ENCODE measurements around the gene SLC8A2.
A peak's percentile ranks its signal among the peaks of the same experiment; 100 is the strongest.

SLC8A2 gene

GRCh38 chr19:47405854-47406417, 65.8 kb downstream of the SLC8A2 start:
- Histone ChIP-seq H3K4me2 (no peak overlapping the region), H3K9ac (no peak overlapping the region), H3K9me3 (replicated peaks in 1 of 11) (no peaks in the 10 kb centered on the region), H3K27ac (no peak overlapping the region), H3K36me3 (no peaks in the 10 kb centered on the region), H3K4me3 (no peak overlapping the region), H3K4me1 (no peaks in the 10 kb centered on the region), H4K20me1 (peaks cover 0 to 23% (median 5%) of the 10 kb centered on the region in 11 experiments; a peak in 13 of 22 replicates), H3K27me3 (peaks cover 41 to 74% (median 64%) of the 10 kb centered on the region in 11 experiments)
- no peak for TF ChIP-seq Cebpa-rat (IDR thresholded peaks at IDR 0.05)

GRCh38 chr19:47405197-47405550, 66.5 kb downstream of the SLC8A2 start:
- Histone ChIP-seq H3K9ac (no peak overlapping the region), H3K27ac (no peak overlapping the region), H3K9me3 (replicated peaks in 1 of 11) (no peaks in the 10 kb centered on the region), H3K36me3 (no peaks in the 10 kb centered on the region), H3K4me1 (no peaks in the 10 kb centered on the region; a peak in 1 of 20 replicates), H3K27me3 (peaks cover 40 to 70% (median 64%) of the 10 kb centered on the region in 11 experiments), H3K4me2 (no peak overlapping the region), H4K20me1 (peaks cover 0 to 23% (median 5%) of the 10 kb centered on the region in 11 experiments; a peak in 11 of 22 replicates), H3K4me3 (no peak overlapping the region)
- TF ChIP-seq Cebpa-rat (IDR thresholded peaks at IDR 0.05), result no peak

- TF ChIP-seq Cebpa-rat (IDR thresholded peaks at IDR 0.05), result no peak
- peaks cover 40 to 70% (median 61%) of the 10 kb centered on the region in 11 experiments for H3K27me3 ChIP-seq
- H3K9me3 ChIP-seq (replicated peaks in 1 of 11), result no peaks in the 10 kb centered on the region
- H3K9ac ChIP-seq, result no peak overlapping the region
- no peak overlapping the region for H3K27ac ChIP-seq
- H4K20me1 ChIP-seq, result peaks cover 0 to 23% (median 5%) of the 10 kb centered on the region in 11 experiments; a peak in 11 of 22 replicates
- H3K4me3 ChIP-seq, result no peak overlapping the region
- H3K36me3 ChIP-seq, result no peaks in the 10 kb centered on the region
- no peak overlapping the region for H3K4me2 ChIP-seq
- H3K4me1 ChIP-seq, result no peaks in the 10 kb centered on the region; a peak in 1 of 20 replicates
Observed at GRCh38 chr19:47404334-47405196, 67.1 kb downstream of the SLC8A2 start.

- Histone ChIP-seq H3K27ac (no peak overlapping the region), H4K20me1 (peaks cover 0 to 23% (median 5%) of the 10 kb centered on the region in 11 experiments; a peak in 11 of 22 replicates), H3K36me3 (no peaks in the 10 kb centered on the region), H3K9ac (no peak overlapping the region), H3K4me1 (peaks cover 7 to 13% (median 11%) of the 10 kb centered on the region in 10 experiments), H3K27me3 (peaks cover 21 to 51% (median 43%) of the 10 kb centered on the region in 11 experiments), H3K4me3 (no peak overlapping the region), H3K9me3 (replicated peaks in 1 of 11) (no peaks in the 10 kb centered on the region), H3K4me2 (no peak overlapping the region)
- no peak for TF ChIP-seq Cebpa-rat (IDR thresholded peaks at IDR 0.05)
Observed at GRCh38 chr19:47402504-47402903, 69.2 kb downstream of the SLC8A2 start.

- Histone ChIP-seq H3K9ac (no peak overlapping the region; a peak in 1 of 22 replicates), H3K36me3 (no peaks in the 10 kb centered on the region), H3K27ac (no peak overlapping the region), H3K4me2 (peak overlapping the region; percentile 19 to 72 (median 64)), H3K27me3 (peaks cover 0 to 16% (median 13%) of the 10 kb centered on the region in 11 experiments; a peak in 12 of 22 replicates), H3K9me3 (replicated peaks in 1 of 11) (no peaks in the 10 kb centered on the region), H3K4me3 (no peak overlapping the region), H4K20me1 (peaks cover 0 to 11% (median 0%) of the 10 kb centered on the region in 11 experiments; a peak in 8 of 22 replicates), H3K4me1 (peaks cover 7 to 13% (median 11%) of the 10 kb centered on the region in 10 experiments)
- no peak for TF ChIP-seq Cebpa-rat (IDR thresholded peaks at IDR 0.05)
Observed at GRCh38 chr19:47398707-47399597, 72.7 kb downstream of the SLC8A2 start.

- Histone ChIP-seq H3K36me3 (no peaks in the 10 kb centered on the region), H3K4me2 (peak overlapping the region; percentile 13 to 64 (median 36); a peak in 19 of 22 replicates), H3K4me1 (peaks cover 13 to 42% (median 25%) of the 10 kb centered on the region in 10 experiments), H3K27ac (no peak overlapping the region), H3K9me3 (replicated peaks in 1 of 11) (no peaks in the 10 kb centered on the region), H4K20me1 (no peaks in the 10 kb centered on the region), H3K9ac (no peak overlapping the region), H3K27me3 (no peaks in the 10 kb centered on the region), H3K4me3 (no peak overlapping the region)
- no peak for TF ChIP-seq Cebpa-rat (IDR thresholded peaks at IDR 0.05)
Observed at GRCh38 chr19:47391510-47392223, 80.0 kb downstream of the SLC8A2 start.

GRCh38 chr19:47390533-47391488, 80.9 kb downstream of the SLC8A2 start:
- TF ChIP-seq Cebpa-rat (IDR thresholded peaks at IDR 0.05), result no peak

More at GRCh38 chr19:47390533-47391488, 80.9 kb downstream of the SLC8A2 start:
- H3K27ac ChIP-seq, result peak overlapping the region in 1 of 11 experiments; percentile 29; a peak in 1 of 22 replicates
- H3K9ac ChIP-seq, result peak overlapping the region in 1 of 11 experiments; percentile 32; a peak in 1 of 22 replicates
- no peaks in the 10 kb centered on the region for H3K27me3 ChIP-seq
- no peaks in the 10 kb centered on the region for H3K9me3 ChIP-seq (replicated peaks in 1 of 11)
- peak overlapping the region; percentile 13 to 64 (median 36); a peak in 20 of 22 replicates for H3K4me2 ChIP-seq
- peaks cover 13 to 42% (median 25%) of the 10 kb centered on the region in 10 experiments for H3K4me1 ChIP-seq
- H3K36me3 ChIP-seq, result no peaks in the 10 kb centered on the region
- no peak overlapping the region for H3K4me3 ChIP-seq
- H4K20me1 ChIP-seq, result no peaks in the 10 kb centered on the region
